GM23338 (cell line): ENCODE results near the gene TMSB15A. TPM values are rescaled to one million over a fixed set of nuclear protein-coding genes. Genes with fewer than 3 reads are reported as not detected.

Experiments
- ATAC-seq: fragments of 200-7000 bp; cut with Tn5 transposase; 3 replicates; pipeline ENCODE4 v1.9.1; 2020
- DNase-seq: peaks from one replicate; pipeline ENCODE4 v3.0.0-alpha.2; 2015; ENCODE audit warnings: low spot score
- H2AFZ ChIP-seq: fragments of 200-600 bp; sonication (generic); 2 replicates; pipeline ENCODE4 v1.8.0; 2016; ENCODE audit warnings: antibody characterized with exemption, mild to moderate bottlenecking, moderate library complexity
- H3F3A ChIP-seq: fragments of 200-600 bp; sonication (generic); replicated peaks from 2 replicates; pipeline ENCODE4 v1.8.0; 2017; ENCODE audit warnings: antibody characterized with exemption, mixed run types, low read depth
- H3K27ac ChIP-seq: fragments of 200-600 bp; sonication (generic); 2 replicates; pipeline ENCODE4 v1.6.1; 2016; ENCODE audit warnings: low read depth
- H3K27me3 ChIP-seq: fragments of 200-600 bp; sonication (generic); 2 replicates; pipeline ENCODE4 v1.8.0; 2016; ENCODE audit warnings: mild to moderate bottlenecking, mixed run types, moderate library complexity; ENCODE audit not compliant: insufficient read depth
- H3K36me3 ChIP-seq: fragments of 200-600 bp; sonication (generic); 2 replicates; pipeline ENCODE4 v1.8.0; 2016; ENCODE audit warnings: mild to moderate bottlenecking; ENCODE audit not compliant: insufficient read depth
- H3K4me1 ChIP-seq: fragments of 200-600 bp; sonication (generic); 2 replicates; pipeline ENCODE4 v1.8.0; 2016; ENCODE audit warnings: mild to moderate bottlenecking, moderate library complexity; ENCODE audit not compliant: insufficient read depth
- H3K4me2 ChIP-seq: fragments of 200-600 bp; sonication (generic); 2 replicates; pipeline ENCODE4 v1.7.1; 2017; ENCODE audit warnings: mixed run types
- H3K4me3 ChIP-seq: fragments of 200-600 bp; sonication (generic); 2 replicates; pipeline ENCODE4 v1.6.1; 2016; ENCODE audit warnings: mixed run types
- H3K79me2 ChIP-seq: fragments of 200-600 bp; sonication (generic); replicated peaks from 2 replicates; pipeline ENCODE4 v1.8.0; 2017; ENCODE audit warnings: mild to moderate bottlenecking; ENCODE audit not compliant: insufficient read depth
- H3K9me2 ChIP-seq: fragments of 200-600 bp; sonication (generic); 2 replicates; pipeline ENCODE4 v1.8.0; 2017; ENCODE audit not compliant: insufficient read depth
- H4K20me1 ChIP-seq: fragments of 200-600 bp; sonication (generic); replicated peaks from 2 replicates; pipeline ENCODE4 v1.8.0; 2017; ENCODE audit warnings: mild to moderate bottlenecking; ENCODE audit not compliant: insufficient read depth
- H3K27ac Mint-ChIP-seq: 2 replicates; pipeline ENCODE4 v1.8.0; 2020; ENCODE audit warnings: inconsistent platforms, mild to moderate bottlenecking, moderate library complexity, mixed read lengths
- H3K27me3 Mint-ChIP-seq: 3 replicates; pipeline ENCODE4 v1.8.0; 2022; ENCODE audit warnings: low read depth, mild to moderate bottlenecking, moderate library complexity, mixed read lengths, inconsistent platforms; ENCODE audit not compliant: insufficient read depth, poor library complexity
- H3K36me3 Mint-ChIP-seq: 3 replicates; pipeline ENCODE4 v1.8.0; 2021; ENCODE audit warnings: low read depth, mild to moderate bottlenecking, inconsistent platforms, moderate library complexity, mixed read lengths
- H3K4me1 Mint-ChIP-seq: 3 replicates; pipeline ENCODE4 v1.8.0; 2020; ENCODE audit warnings: mild to moderate bottlenecking, inconsistent platforms, mixed read lengths
- H3K4me3 Mint-ChIP-seq: 3 replicates; pipeline ENCODE4 v1.8.0; 2021; ENCODE audit warnings: moderate library complexity, mild to moderate bottlenecking, inconsistent platforms, mixed read lengths
- H3K9me3 Mint-ChIP-seq: 3 replicates; pipeline ENCODE4 v1.8.0; 2020; ENCODE audit warnings: moderate library complexity, mild to moderate bottlenecking, inconsistent platforms, mixed read lengths
- CREB1 ChIP-seq: fragments of 250-450 bp; sonication (Bioruptor Pico); IDR thresholded peaks from 2 replicates; pipeline ENCODE4 v1.5.0; 2020; ENCODE audit warnings: low read depth, mild to moderate bottlenecking, moderate library complexity
- EZH2 ChIP-seq: fragments of 200-600 bp; sonication (generic); IDR thresholded peaks from one replicate; pipeline ENCODE4 v1.8.0; 2017; ENCODE audit warnings: antibody characterized with exemption, mild to moderate bottlenecking, low read depth; ENCODE audit not compliant: unreplicated experiment
- JUNB ChIP-seq: IDR thresholded peaks from one replicate; pipeline ENCODE4 v1.6.1; 2016; ENCODE audit warnings: antibody characterized with exemption; ENCODE audit not compliant: unreplicated experiment
- NANOG ChIP-seq: IDR thresholded peaks from 2 replicates; pipeline ENCODE4 v1.6.1; 2016; ENCODE audit warnings: antibody characterized with exemption, borderline replicate concordance
- POLR2AphosphoS5 ChIP-seq: IDR thresholded peaks from 2 replicates; pipeline ENCODE4 v1.6.1; 2016; ENCODE audit warnings: antibody characterized with exemption, low read depth
- ZNF114 ChIP-seq: fragments of 250-450 bp; sonication (Bioruptor Pico); IDR thresholded peaks from 2 replicates; pipeline ENCODE4 v1.5.0; 2020; ENCODE audit warnings: mild to moderate bottlenecking, moderate library complexity
- ZNF331 ChIP-seq: fragments of 250-450 bp; sonication (Bioruptor Pico); IDR thresholded peaks from 2 replicates; pipeline ENCODE4 v1.5.0; 2020; ENCODE audit warnings: low read depth, mild to moderate bottlenecking, moderate library complexity
- polyA plus RNA-seq: library from polyadenylated mRNA; unstranded; fragments of >200 nt; fragmentation: Nextera tagmentation; extraction: Ambion mirVana; gene quantifications from 2 replicates; pipeline ENCODE4 v1.2.1, GENCODE V29; 2016
- total RNA-seq: library from RNA; depleted of rRNA; stranded (reverse); fragments of >200 nt; shearing (Covaris generic); gene quantifications from 2 replicates; pipeline ENCODE4 v1.2.3, GENCODE V29; 2014
- TF ChIP-seq, protein P1 (sequence below): IDR thresholded peaks from one replicate; pipeline ENCODE4 v1.6.1; 2018; ENCODE audit warnings: antibody characterized with exemption; ENCODE audit not compliant: unreplicated experiment
- TF ChIP-seq, protein P2 (sequence below): IDR thresholded peaks from 2 replicates; pipeline ENCODE4 v1.6.1; 2016; ENCODE audit warnings: antibody characterized with exemption
- TF ChIP-seq, protein P3 (sequence below): fragments of 250-450 bp; sonication (Bioruptor Pico); IDR thresholded peaks from 2 replicates; pipeline ENCODE4 v1.5.0; 2020; ENCODE audit warnings: mild to moderate bottlenecking, moderate library complexity

Gene TMSB15A
- total and polyA plus RNA-seq, 2 experiments from 2014 or later, result 81.3 to 230 TPM

DNA sequence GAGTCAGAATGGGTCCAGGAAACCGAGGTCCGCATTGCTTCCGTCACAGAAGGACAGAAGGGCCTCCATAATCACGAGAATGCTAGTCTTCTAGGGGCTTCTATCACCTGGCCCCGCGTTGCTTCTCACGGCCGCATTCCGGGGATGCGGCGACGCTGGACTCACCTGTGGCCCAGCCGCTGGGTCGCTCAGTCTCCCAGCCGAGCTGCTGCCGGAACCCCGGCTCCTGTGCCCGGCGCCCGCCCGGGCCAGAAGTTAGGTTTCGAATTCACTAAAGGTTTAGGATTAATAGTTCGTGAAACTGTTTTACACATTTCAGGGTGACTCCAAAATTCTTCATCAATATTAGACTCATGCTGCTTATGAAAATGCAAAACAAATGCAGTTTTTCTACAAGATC is 31.7 kb upstream of the TMSB15A start:
- Mint-ChIP-seq H3K27me3 (no peaks in the 10 kb centered on the region), H3K9me3 (no peaks in the 10 kb centered on the region), H3K36me3 (no peaks in the 10 kb centered on the region), H3K27ac (no peak overlapping the region), H3K4me1 (peaks cover 7% of the 10 kb centered on the region; the same call in 2 of the 3 replicates), H3K4me3 (no peak overlapping the region)
- Histone ChIP-seq H3K9me2 (no peaks in the 10 kb centered on the region), H3K4me2 (no peak overlapping the region), H3K4me1 (peaks cover 8% of the 10 kb centered on the region), H3K27ac (no peak overlapping the region), H3K36me3 (no peaks in the 10 kb centered on the region), H4K20me1 (no peaks in the 10 kb centered on the region), H2AFZ (no peak overlapping the region), H3K27me3 (peaks cover 14% of the 10 kb centered on the region; the same call in 1 of the 2 replicates), H3K4me3 (no peak overlapping the region), H3F3A (no peaks in the 10 kb centered on the region), H3K79me2 (no peaks in the 10 kb centered on the region)
- DNase-seq, result no peak
- ATAC-seq, result no peak
- TF ChIP-seq ZNF114 (CRISPR knock-in tag) (no peak), ZNF331 (no peak), EZH2 (no peak), NANOG (no peak), POLR2AphosphoS5 (no peak), JUNB (no peak), CREB1 (CRISPR knock-in tag) (no peak)
- TF ChIP-seq, protein P1, sequence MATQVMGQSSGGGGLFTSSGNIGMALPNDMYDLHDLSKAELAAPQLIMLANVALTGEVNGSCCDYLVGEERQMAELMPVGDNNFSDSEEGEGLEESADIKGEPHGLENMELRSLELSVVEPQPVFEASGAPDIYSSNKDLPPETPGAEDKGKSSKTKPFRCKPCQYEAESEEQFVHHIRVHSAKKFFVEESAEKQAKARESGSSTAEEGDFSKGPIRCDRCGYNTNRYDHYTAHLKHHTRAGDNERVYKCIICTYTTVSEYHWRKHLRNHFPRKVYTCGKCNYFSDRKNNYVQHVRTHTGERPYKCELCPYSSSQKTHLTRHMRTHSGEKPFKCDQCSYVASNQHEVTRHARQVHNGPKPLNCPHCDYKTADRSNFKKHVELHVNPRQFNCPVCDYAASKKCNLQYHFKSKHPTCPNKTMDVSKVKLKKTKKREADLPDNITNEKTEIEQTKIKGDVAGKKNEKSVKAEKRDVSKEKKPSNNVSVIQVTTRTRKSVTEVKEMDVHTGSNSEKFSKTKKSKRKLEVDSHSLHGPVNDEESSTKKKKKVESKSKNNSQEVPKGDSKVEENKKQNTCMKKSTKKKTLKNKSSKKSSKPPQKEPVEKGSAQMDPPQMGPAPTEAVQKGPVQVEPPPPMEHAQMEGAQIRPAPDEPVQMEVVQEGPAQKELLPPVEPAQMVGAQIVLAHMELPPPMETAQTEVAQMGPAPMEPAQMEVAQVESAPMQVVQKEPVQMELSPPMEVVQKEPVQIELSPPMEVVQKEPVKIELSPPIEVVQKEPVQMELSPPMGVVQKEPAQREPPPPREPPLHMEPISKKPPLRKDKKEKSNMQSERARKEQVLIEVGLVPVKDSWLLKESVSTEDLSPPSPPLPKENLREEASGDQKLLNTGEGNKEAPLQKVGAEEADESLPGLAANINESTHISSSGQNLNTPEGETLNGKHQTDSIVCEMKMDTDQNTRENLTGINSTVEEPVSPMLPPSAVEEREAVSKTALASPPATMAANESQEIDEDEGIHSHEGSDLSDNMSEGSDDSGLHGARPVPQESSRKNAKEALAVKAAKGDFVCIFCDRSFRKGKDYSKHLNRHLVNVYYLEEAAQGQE, result no peak
- TF ChIP-seq, protein P2, sequence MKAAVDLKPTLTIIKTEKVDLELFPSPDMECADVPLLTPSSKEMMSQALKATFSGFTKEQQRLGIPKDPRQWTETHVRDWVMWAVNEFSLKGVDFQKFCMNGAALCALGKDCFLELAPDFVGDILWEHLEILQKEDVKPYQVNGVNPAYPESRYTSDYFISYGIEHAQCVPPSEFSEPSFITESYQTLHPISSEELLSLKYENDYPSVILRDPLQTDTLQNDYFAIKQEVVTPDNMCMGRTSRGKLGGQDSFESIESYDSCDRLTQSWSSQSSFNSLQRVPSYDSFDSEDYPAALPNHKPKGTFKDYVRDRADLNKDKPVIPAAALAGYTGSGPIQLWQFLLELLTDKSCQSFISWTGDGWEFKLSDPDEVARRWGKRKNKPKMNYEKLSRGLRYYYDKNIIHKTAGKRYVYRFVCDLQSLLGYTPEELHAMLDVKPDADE, result no peak
- TF ChIP-seq, protein P3, sequence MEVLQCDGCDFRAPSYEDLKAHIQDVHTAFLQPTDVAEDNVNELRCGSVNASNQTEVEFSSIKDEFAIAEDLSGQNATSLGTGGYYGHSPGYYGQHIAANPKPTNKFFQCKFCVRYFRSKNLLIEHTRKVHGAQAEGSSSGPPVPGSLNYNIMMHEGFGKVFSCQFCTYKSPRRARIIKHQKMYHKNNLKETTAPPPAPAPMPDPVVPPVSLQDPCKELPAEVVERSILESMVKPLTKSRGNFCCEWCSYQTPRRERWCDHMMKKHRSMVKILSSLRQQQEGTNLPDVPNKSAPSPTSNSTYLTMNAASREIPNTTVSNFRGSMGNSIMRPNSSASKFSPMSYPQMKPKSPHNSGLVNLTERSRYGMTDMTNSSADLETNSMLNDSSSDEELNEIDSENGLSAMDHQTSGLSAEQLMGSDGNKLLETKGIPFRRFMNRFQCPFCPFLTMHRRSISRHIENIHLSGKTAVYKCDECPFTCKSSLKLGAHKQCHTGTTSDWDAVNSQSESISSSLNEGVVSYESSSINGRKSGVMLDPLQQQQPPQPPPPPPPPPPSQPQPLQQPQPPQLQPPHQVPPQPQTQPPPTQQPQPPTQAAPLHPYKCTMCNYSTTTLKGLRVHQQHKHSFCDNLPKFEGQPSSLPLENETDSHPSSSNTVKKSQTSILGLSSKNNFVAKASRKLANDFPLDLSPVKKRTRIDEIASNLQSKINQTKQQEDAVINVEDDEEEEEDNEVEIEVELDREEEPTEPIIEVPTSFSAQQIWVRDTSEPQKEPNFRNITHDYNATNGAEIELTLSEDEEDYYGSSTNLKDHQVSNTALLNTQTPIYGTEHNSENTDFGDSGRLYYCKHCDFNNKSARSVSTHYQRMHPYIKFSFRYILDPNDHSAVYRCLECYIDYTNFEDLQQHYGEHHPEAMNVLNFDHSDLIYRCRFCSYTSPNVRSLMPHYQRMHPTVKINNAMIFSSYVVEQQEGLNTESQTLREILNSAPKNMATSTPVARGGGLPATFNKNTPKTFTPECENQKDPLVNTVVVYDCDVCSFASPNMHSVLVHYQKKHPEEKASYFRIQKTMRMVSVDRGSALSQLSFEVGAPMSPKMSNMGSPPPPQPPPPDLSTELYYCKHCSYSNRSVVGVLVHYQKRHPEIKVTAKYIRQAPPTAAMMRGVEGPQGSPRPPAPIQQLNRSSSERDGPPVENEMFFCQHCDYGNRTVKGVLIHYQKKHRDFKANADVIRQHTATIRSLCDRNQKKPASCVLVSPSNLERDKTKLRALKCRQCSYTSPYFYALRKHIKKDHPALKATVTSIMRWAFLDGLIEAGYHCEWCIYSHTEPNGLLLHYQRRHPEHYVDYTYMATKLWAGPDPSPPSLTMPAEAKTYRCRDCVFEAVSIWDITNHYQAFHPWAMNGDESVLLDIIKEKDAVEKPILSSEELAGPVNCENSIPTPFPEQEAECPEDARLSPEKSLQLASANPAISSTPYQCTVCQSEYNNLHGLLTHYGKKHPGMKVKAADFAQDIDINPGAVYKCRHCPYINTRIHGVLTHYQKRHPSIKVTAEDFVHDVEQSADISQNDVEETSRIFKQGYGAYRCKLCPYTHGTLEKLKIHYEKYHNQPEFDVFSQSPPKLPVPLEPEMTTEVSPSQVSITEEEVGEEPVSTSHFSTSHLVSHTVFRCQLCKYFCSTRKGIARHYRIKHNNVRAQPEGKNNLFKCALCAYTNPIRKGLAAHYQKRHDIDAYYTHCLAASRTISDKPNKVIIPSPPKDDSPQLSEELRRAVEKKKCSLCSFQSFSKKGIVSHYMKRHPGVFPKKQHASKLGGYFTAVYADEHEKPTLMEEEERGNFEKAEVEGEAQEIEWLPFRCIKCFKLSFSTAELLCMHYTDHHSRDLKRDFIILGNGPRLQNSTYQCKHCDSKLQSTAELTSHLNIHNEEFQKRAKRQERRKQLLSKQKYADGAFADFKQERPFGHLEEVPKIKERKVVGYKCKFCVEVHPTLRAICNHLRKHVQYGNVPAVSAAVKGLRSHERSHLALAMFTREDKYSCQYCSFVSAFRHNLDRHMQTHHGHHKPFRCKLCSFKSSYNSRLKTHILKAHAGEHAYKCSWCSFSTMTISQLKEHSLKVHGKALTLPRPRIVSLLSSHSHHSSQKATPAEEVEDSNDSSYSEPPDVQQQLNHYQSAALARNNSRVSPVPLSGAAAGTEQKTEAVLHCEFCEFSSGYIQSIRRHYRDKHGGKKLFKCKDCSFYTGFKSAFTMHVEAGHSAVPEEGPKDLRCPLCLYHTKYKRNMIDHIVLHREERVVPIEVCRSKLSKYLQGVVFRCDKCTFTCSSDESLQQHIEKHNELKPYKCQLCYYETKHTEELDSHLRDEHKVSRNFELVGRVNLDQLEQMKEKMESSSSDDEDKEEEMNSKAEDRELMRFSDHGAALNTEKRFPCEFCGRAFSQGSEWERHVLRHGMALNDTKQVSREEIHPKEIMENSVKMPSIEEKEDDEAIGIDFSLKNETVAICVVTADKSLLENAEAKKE (CRISPR knock-in tag), result no peak
